ELR (cell line): Measurements from ENCODE around the gene EYA2.

ENCODE experiments used
- DNase-seq: peaks from one replicate; pipeline ENCODE4 v3.0.0-alpha.2; 2015; ENCODE audit warnings: low read depth

EYA2 gene

DNA sequence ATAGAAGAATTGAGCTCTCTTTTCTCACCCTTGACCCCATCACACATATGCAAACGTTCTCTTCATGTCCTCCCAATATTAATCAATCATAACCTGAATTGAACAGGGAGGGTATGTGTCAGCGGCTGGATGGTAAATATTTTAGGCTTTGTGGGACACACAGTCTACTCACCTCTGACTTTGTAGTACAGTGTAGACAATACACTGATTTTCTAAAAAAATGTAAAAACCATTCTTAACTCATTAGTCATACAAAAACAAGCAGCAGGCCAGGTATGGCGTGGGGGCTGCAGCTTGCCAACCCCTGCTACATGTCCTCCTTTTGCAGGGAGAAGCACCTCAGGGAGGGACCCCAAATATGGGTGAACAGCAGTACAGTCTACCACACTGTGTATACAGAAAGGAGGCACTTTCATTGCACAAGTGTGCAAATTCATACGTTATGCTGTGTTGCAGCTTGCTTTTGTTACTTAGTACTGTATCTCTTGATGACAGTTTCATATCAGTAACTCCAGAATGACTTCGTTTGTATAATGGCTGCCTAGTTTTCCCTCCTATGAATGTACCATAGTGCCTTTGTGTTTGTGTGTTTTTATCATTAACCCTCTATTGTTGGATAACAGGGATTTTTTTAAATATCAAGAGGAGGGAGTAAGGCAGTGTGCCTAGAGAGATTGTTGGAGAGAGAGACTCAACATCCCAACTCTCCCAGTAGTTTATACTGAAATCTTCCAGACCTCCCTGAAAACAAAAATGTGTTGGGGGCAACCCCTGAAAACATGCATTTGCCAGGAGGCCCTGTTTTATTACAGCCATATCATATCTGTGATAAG lies 247.5 kb downstream of the EYA2 start:
- no peak for DNase-seq

DNA sequence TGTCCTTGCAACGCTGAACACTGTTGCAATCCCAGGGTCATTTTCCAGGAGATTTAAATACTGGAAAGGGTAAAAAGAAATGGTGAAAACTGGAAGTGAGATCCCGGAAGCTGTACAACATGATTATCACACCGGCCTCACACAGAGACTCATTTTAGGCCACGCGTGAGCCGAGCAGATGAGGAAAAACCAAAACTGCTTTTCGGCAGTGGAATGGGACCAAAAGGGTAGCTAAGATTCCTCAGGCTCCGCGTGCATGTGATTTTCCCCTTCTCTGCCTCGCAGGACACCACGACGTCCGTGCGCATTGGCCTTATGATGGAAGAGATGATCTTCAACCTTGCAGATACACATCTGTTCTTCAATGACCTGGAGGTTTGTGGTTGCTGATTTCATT lies 248.1 kb downstream of the EYA2 start:
- no peak for DNase-seq

DNA sequence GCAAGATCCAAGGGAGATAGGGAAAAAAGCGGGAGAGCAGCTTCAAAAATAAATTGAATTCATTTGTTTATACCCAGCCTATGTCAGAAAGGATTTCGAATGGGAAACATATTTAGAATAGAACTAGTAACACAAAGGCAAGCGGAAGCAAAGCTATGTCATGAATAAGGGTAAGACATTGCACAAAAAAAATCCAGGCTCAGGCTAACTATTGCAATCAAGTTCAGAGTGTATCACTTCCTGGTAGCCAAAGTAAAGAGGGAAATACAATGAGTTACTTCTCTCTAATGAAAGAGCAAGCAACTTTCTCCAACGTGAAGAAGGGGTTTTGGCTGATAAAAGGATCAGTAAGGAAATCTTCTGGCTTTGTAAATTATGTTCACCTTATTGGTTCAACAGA lies 249.0 kb downstream of the EYA2 start:
- no peak for DNase-seq

DNA sequence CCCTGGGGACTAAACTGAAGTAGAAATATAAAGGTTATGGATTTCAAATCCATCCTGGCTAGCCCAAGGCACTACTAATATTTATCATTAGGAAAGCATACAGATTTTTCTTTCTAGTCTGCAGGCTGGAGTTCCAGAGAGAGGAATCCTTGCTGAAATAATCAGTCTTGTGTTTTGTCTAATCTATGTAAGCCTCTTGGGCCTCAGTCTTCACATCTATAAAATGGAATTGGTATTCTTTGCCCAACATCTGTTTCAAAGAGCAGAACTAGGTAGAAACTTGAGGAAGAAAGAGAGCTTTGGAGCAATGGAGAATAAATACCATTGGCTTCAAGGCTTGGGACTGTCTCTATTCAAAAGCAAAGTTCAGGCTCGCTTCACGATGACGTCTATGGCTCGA lies 249.8 kb downstream of the EYA2 start:
- no peak for DNase-seq

DNA sequence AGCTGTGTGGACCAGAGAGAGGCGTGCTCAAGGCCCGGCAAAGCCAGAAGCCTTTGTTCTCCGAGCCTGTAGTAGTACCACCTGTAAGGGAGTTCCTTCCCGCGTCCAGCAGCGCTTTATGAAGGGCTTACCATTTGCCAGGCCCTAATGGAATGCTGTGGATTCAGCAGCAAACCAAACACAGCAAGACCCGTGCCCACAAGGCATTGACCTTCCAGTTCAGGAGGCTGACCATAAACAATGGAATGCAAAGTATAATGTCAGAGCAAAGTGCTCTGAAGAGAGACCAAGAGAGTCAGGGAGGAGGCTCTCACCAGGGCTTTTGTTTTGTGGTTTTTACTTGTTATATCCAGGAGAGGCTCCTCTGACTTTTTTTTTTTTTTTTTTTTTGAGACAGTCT lies 252.0 kb downstream of the EYA2 start:
- peak; percentile 93 for DNase-seq

DNA sequence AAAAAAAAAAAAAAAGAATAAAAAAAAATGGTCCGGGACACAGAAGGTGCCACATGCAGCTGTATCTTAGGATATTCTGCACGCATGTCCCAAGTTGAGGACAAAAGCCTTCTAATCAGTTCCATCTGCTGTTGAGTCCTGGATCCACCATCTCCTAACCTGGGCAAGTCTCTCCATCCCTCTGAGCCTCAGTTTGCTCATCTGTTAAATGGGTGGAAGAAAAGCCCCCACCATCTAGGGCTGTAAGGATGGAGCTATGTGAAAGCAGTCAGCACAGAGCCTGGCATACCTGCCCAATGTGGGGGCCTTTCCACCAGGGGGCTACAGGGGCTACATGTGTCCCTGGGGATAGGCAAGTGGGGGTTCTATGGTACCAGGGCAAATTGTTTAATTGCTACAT lies 253.4 kb downstream of the EYA2 start:
- DNase-seq = no peak

DNA sequence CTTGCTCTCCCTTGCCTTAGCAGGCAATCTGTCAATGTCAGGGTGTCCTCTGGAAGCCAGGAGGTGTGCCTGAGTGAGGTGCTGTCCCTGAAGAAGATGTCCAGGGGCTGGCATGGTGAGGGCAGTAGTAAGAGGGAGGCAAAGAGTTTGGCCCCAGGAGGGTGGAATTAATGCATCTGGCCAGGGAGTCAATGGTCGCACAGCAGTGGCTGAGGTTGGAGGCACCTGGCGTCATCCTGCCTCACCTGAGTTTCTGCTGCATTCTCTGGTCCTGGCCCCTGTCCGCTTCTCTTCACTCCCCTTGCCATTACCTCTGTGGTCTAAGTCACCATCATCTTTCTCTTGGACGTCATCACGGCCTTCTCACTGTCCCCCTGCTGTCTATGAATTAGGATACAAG lies 255.3 kb downstream of the EYA2 start:
- DNase-seq = no peak

DNA sequence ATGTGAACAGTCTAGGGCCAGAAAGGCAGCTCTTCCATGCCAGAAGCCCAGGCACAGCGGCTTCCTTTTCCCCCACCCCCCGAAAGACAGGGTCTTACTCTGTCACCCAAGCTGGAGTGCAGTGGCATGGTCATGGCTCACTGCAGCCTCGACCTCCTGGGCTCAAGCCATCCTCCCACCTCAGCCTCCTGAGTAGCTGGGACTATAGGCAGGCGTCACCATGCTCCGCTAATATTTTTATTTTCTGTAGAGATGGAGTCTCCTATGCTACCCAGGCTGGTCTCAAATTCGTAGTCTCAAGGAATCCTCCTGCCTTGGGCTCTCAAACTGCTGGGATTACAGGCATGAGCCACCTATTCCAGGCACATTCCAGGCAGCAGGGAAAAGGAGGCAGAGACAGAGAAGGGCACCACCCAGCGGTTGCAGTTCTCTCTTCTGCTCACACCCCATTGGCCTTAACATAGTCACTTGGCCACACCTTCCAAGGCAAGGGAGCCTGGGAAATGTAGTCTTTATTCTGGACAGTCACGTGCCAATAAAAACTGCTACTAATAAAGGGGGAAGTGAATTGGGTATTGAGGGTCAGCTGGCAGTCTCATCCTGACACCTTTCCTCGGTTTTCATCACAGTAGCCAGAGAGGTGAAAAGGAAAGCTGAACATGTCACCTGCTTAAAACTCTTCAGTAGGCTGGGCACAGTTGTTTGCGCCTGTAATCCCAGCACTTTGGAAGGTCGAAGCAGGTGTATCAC lies 255.9 kb downstream of the EYA2 start:
- peak; percentile 88 for DNase-seq

DNA sequence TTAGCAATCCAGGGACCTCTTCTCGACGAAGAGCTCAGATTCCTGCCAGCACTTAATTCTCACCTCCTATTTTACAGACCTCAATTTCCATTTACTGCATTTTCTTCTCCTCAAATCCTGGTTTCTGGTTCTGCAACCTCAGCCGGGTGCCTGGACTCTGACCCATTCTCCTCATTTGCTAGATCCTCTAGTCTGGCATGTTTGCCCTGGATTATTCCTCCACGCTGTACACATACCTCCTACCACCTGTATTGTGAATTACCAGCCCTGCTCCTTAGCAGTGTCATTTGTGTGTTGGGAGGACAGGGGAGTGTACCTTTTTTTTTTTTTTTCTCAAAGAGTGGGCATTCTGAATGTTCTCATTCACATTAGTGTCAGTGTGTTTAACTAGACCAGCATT lies 257.4 kb downstream of the EYA2 start:
- DNase-seq = no peak

DNA sequence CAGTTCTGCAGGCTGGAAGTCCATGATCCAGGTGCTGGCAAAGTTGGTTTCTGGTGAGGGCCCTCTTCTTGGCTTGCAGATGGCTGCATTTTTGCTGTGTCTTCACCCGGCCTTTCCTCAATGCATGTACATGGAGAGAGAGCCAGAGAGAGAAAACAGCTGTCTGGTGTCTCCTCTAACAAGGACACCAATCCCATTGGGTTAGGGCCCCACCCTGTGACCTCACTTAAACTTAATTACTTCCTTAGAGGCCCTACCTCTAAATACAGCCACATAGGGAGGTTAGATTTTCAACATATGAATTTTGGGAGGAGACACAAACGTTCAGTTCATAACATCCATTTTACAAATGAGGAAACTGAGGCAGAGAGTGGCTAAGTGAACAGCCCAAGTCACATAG lies 259.4 kb downstream of the EYA2 start:
- DNase-seq = no peak

DNA sequence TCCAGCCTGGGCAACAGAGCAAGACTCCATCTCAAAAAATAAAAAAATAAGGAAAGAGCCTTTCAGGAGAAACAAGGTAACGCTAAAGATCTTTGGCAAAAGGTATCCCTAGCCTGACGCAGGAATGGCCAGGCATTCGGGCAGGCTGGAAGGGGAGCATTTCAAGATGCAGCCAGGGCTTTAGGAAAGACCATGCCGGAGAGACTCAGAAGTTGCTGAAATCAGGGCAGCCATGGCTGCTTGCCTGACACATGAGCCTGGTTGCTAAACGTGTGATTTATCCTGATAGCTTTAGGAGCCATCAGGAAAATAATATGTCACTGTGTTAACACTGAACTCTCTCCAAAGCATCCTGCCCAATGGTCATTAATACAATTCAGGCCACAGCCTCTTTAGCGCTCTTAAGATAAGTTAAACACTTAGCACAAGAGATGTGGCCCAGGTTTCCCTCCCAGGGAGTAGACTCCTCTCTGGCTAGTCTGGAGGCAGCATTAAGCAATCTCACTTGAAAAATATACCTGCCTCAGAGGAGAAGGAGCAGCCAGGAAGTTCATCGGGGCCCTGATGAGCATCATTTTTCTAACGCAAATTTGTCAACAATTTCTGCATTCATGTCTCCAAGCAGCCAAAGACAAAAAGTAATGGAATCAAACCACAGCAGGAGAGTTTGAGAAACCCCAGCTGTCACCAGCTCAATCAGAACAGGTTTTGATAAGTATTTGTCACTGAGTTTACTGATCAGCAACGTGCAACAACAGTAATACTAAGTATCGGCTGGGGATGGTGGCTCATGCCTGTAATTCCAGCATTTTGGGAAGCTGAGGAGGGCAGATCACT lies 261.9 kb downstream of the EYA2 start:
- DNase-seq = no peak

DNA sequence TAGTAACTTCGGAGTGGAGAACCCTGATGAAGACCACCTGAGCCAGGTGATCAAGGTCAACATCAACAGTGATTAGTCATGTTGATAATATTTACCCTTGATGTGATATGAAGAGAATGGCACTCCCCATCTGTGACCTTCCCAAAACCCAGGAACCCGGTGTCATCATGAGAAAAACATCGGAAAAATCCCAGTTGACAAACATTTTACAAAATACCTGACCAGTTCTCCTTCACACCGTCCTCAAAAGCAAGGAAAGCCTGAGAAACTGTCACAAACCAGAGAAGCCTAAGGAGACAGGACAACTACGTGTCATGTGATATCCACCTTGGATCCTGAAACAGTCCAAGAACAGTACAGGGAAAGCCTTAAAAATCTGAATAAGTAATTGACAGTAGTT lies 264.5 kb downstream of the EYA2 start:
- DNase-seq = no peak

DNA sequence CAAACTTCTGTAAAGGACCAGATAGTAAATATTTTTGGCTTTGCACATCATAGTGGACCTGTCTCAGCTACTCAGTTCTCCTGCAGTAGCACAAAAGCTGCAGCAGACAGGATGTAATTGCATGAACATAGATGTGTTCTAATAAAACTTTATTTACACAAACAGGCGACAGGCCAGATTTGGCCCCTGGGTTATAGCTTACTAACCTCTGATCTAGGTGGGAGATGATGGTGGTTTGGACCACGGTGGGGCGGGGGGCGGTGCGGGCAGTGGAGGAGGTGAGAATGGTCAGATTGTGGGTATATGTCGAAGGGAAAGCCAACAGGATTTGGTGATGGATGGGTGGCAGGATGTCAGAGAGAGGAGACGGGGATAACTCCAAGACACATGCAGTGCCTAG lies 265.6 kb downstream of the EYA2 start:
- DNase-seq = no peak

DNA sequence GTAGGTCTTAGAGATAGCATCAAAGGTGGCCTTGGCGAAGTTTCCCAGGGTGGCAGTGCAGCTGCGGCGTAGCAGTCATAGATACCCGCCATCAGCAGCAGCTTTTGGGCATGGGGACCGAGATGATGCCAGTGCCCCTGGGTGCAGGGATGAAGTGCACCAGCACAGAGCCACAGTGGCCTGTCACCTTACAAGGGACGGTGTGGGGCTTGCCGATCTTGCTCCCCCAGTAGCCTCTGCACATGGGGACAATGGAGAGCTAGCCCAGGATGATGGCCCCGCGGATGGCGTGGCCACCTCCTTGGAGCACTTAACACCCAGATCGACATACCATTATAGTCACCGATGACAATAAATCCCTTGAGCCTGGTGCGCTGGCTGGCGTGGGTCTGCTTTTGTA lies 266.3 kb downstream of the EYA2 start:
- no peak for DNase-seq

DNA sequence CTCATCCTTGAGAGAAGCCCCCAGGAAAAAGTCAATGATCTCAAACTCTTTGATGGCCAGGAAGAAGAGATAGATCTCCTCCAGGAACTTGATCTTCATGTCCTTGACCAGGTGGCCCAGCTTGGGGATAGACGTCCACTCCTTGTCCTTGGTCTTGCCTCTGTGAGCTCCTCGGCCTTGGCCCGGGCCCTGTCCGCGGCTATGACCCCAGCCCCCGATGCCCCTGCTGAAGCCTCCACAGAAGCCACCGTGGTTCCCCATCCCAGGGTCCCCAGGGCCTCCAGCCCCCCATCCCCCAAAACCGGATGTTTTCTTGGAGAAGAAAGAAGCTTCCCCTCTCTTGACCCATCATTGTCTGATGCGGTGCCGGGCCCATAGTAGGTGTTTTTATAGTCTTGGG lies 266.8 kb downstream of the EYA2 start:
- DNase-seq = no peak

DNA sequence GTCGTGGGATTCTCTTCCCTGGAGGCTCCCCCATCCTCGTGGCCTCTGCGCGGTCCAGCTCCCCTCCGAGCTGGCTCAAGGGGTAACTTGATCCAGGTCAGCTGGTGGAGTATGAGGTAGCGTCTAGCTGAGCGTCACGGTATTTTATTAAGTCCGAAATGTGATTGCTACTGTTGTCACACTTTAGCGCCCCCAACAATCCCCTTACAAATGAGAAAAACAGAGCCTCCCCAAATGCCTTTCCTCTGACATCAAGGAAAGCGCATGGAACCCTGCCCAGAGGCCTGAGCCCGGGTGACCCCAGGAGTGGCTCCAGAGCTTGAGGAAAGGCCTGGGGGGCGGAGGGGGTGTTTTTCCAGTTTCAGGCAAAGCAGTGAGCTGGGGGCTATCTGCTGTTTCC lies 269.5 kb downstream of the EYA2 start:
- no peak for DNase-seq

DNA sequence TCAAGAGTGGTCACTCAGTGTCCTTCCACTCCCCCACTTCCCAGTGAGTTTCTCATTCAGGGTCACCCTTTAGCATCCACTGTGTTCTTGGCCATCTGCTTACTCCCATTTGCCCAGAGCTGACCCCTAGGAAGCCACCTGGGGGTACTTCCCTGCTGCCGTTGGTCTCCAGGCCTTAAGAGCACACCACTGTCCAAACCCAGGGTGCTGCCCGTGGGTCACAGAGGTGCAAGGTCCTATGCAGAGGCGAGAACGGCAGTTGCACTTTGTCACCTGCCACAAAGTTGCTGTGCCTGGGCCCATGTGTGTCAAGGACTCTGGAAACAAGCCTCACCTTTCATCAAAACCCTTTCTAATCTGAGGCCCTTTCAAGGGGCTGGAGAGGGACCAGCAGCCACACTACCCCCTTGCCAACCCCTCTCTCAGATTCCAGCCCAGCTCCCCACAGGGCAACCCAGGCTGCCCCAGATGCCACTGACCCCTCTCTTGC lies 270.8 kb downstream of the EYA2 start:
- no peak for DNase-seq

DNA sequence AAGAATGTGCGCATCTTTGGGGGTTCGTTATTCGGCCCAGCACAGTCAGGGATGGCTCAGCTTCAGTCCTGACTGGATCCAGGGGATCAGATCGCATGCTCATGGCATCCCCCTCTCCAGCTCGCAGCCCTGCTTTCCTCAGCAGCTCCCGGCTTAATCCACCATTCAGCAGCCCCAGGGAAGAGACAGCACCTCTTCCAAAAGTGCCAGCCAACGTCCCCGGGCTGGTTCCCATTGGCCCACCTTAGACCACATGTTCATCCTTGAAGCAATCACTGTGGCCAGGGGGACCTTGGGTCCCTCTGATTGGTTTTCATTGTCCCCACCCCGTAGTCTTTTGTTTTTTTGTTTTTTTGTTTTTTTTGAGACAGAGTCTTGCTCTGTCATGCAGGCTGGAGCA lies 273.2 kb downstream of the EYA2 start:
- DNase-seq = no peak

DNA sequence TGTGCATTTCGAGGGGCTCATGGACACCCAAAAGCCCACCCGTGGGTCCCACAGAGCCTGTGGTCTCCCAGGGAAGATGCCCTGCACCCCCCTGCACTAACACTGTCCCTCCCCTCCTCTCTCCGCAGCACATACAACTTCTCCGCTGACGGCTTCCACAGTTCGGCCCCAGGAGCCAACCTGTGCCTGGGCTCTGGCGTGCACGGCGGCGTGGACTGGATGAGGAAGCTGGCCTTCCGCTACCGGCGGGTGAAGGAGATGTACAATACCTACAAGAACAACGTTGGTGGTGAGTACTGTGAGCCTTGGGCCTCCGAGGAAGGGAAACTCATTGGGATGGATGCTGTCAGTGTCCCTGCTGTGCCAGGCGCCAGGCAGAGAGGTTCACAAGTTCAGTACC lies 277.9 kb downstream of the EYA2 start:
- no peak for DNase-seq

DNA sequence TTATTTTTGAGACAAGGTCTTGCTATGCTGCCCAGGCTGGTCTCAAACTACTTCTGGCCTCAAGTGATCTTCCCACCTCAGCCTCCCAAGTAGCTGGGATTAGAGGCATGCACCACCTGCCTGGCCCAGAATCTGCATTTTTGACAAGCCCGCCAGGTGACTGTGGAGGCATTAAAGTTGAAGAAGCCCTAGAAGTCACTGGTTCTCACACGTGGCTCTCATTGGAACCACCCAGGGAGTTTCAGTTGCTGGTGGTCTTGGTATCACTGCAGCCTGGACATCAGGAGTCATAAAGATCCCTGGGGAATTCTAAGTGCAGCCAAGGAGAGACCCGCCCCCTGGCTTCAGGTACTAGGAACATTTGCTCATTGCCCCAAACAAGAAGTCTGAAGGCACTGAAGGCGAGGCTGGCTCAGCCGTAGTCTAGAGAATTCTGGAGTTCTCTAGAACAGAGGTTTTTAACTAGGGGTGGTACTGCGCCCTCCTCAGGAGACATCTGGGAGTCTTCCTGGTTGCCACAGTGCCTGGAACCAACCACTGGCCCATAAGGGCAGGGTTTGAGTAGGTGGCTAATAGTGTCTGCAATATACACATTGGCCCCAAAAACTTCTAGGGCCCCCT lies 279.1 kb downstream of the EYA2 start:
- DNase-seq = peak; percentile 7

DNA sequence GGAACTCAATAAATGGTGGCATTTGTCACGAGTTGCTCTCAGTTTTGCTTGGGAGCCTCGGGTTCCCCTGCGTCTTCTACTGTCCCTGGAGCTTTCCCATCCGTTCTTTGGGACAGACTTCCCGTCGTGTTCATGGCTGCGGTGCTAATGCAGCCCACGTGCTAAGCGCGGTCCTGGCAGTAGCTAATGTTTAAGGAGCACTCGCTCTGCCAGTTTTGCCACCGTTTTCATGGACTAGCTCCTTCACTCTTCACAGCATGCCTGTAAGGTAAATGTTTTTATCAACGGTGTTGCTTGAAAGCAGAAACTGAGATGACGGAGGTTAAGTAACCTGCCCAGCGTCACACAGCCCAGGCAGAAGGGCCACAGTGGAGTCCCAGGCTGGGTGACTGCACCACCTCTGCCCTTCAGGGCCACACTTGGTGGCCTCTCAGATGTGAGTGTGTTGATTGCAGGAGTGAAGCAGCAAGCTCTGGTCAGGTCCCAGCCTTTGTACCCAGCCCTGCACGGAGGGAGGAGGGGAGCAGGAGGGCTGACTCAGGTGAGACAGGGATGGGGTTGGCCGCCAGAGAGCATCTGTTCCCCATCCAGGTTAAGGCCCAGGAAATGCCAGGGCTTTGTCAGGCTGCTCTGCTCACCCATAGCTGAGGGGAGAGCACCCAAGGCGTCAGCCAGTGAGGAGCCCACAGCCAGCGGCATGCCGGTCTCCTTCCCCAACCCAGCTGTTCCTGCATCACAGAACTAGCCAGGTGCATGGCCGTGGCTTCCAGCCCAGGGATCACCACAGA lies 280.0 kb downstream of the EYA2 start:
- no peak for DNase-seq
